Activated CD4-positive, alpha-beta T cell treated with anti-CD3 and anti-CD28 coated beads, Interleukin-2, amount 50 U/mL, for 16 hours (primary cell): ENCODE data around the gene VSIR.

Experiments
- DNase-seq: peaks from one replicate; pipeline ENCODE4 v3.0.0-alpha.2; 2020

VSIR gene

GRCh38 chr10:71806704-71807556 lies 33.6 kb upstream of the VSIR start:
- no peak for DNase-seq

DNA sequence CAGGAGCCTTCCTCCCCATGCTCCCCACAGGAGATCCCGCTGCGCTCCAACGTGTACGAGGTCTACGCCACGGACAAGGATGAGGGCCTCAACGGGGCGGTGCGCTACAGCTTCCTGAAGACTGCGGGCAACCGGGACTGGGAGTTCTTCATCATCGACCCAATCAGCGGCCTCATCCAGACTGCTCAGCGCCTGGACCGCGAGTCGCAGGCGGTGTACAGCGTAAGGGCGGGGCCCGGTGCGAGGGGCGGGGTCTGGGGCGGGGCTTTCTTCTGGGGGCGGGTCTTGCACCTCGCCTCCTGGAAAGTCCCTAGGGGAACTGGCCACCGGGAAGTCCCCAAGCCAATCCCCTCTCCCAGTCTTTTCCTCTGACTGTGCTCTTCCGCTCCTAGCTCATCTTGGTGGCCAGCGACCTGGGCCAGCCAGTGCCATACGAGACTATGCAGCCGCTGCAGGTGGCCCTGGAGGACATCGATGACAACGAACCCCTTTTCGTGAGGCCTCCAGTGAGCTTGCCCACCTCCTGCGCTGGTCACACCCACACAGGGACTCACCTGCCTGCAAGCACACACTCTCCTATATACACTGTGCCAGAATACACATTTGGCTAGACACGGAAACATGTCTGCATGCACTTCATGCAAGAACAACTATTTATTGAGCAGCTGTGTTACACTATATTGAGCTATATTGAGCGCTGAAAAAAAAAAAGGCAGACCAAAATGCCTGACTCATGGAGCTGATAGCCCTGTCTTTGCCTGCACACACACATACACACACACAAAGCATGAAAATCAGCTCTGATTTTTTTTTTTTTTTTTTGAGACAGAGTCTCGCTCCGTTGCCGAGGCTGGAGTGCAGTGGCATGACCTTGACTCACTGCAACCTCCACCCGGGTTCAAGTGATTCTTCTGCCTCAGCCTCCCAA lies 32.7 kb upstream of the VSIR start:
- DNase-seq: no peak

GRCh38 chr10:71804077-71804476 lies 30.8 kb upstream of the VSIR start:
- no peak for DNase-seq

- no peak for DNase-seq
Measured at GRCh38 chr10:71802715-71803488, 29.6 kb upstream of the VSIR start.

DNA sequence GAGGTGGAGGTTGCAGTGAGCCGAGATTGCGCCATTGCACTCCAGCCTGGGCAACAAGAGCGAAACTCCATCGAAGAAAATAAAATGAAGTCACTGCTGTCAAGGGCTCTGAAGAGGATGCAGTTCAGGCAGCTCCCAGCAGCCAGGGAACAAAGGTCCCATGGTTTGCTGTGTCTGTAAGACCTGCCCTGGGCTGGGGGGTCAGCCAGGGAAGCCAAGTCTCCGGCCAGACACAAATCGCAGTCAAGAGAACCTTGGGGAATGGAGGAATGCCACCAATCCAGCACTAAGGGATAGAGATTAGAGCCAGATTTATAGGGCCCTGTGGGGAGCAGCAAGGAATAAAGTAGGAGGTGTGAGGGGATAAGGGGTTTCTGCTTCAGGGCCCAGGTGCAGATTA lies 28.9 kb upstream of the VSIR start:
- no peak for DNase-seq

GRCh38 chr10:71801361-71801760 lies 28.0 kb upstream of the VSIR start:
- DNase-seq: no peak

- no peak for DNase-seq
Measured at GRCh38 chr10:71799608-71800453, 26.5 kb upstream of the VSIR start.

- DNase-seq: no peak
Measured at GRCh38 chr10:71799112-71799511, 25.8 kb upstream of the VSIR start.

DNA sequence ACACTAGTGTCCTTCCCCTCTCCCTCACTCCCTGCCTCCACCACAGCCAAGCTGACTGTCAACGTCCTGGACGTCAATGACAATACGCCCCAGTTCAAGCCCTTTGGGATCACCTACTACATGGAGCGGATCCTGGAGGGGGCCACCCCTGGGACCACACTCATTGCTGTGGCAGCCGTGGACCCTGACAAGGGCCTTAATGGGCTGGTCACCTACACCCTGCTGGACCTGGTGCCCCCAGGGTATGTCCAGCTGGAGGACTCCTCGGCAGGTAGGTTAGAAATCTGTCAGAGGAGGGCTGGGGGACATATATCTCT lies 24.9 kb upstream of the VSIR start:
- no peak for DNase-seq

GRCh38 chr10:71797533-71798307 lies 24.4 kb upstream of the VSIR start:
- DNase-seq: no peak

DNA sequence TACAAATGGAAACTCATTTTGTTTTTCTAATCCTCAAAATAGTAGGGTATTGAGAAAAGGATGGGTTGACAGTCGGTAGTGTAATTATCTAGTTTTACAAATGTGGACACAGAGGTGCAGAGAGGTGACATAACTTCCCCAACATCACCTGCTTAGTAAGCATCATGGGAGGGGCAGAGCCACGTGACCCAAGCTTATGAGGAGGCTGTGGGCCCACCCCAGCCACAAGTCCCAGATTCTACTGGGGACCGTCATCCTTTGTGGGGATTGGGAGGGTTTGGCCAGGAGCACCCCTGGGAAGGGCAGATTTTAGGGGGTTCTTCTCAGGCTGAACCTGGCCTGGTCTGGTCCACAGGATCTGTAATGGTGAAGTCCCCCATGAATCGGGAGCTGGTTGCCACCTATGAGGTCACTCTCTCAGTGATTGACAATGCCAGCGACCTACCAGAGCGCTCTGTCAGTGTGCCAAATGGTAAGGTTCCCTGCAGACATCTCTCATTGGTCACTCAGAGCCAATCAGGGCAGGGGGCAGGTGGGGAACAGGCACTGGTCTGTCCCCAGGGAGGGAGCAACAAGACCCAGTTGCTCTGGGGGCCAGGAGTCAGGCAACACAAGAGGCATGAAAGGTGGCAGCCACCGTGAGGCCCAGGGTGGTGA lies 23.6 kb upstream of the VSIR start:
- DNase-seq: no peak

DNA sequence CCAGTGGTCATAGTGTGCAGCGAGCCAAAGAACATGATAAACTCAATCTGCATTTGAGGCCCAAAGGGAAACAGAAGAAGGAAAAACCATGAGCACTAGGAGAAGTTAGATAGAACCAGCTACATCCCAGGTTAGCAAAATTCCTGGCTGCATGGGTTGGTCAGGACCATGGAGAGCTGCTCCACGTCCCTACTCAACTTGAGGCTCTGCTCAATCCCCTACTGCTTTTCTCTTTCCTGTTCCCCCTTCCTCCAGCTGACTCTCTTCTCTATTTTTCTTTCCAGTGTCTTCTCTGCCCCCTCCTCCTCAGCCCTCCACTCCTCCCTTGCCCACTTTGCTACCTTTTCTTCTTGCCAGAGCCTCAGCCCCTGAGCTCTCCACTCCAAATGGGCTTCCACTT lies 21.9 kb upstream of the VSIR start:
- no peak for DNase-seq

DNA sequence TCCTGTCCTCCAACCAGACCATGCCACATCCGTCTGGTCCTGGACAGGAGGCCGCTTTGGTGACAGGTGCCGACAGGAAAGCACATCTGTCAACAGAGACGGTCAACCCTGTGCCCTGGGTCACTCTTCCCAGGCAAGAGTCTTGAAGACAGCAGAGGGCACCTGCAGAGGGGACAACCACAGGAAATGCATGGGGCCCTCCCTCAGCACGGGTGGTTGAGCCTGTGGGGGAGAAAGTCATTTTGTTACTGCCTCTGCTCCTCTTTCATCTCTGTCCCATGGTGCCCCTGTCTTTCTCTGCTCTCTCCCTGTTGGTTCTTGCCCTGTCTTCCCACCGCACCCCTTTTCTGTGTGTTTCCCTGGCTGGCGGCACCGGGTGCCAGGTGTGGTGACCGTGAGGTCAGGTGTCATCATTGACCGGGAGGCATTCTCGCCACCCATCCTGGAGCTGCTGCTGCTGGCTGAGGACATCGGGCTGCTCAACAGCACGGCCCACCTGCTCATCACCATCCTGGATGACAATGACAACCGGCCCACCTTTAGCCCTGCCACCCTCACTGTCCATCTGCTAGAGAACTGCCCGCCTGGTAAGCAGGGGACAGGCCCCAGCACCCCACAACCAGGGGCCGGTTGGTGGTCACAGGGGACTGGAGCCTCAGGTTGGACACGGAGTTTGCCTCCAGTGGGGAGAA lies 17.6 kb upstream of the VSIR start:
- peak; percentile 30 for DNase-seq

DNA sequence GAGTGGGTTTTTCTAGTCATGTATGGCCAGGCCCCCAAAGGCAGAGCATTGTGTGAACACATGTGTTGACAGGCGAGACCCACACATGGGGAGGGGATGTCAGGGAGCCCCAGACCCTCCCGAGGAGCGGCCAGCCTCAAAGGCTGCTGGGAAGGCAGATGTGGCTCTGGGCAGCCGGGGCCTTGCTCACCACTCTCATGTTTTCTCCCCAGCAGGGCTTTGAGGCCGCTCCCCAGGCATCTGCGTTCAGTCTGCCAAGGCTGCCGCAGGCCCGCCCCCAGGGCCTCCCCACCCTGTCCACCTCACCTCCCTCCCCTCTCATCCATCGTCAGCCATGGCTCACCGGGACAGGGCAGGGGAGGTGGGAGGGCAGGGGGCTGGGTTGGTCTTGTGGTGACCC lies 16.6 kb upstream of the VSIR start:
- DNase-seq: no peak

DNA sequence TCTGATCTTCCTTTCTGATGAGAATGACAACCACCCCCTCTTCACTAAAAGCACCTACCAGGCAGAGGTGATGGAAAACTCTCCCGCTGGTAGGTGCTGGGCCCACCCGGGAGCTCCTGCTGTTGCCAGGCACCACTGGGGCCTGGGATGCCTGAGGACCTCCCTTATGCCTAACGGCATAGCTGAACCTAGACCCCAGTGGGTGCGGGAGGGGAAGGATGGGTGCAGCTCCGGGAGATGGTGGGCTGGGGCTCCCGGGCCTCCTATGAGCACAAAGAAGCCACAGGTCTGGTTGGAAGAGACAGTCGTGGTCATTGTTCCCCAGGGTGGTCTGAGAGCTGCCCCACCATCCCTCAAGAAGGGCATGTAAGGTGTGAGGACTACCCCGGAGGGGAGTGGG lies 15.6 kb upstream of the VSIR start:
- DNase-seq: no peak

DNA sequence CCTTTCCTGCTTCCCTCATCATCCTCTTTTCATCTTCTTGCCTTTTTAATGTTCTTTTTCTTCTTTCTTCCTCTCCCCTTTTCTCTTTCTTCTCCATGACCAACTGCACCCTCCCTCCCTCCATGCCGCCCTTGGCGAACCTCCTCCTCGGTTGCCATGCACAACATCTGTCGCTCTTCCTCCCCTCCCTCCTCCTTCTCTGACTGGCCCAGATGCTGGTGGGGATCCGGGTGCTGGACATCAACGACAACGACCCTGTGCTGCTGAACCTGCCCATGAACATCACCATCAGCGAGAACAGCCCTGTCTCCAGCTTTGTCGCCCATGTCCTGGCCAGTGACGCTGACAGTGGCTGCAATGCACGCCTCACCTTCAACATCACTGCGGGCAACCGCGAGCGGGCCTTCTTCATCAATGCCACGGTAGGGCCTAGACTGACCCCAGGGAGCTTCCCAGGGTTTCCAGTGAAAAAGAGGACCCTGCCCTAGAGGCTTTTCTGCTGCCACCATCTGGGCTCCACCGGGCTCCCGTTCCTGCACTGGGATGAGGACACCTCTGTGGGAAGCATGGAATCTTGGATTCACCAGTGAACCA lies 11.5 kb upstream of the VSIR start:
- DNase-seq: no peak

- no peak for DNase-seq
Measured at GRCh38 chr10:71783917-71784678, 10.8 kb upstream of the VSIR start.

GRCh38 chr10:71782917-71783490 lies 9.7 kb upstream of the VSIR start:
- DNase-seq: no peak
